Measurements from ENCODE around the gene SMTN.

DNA sequence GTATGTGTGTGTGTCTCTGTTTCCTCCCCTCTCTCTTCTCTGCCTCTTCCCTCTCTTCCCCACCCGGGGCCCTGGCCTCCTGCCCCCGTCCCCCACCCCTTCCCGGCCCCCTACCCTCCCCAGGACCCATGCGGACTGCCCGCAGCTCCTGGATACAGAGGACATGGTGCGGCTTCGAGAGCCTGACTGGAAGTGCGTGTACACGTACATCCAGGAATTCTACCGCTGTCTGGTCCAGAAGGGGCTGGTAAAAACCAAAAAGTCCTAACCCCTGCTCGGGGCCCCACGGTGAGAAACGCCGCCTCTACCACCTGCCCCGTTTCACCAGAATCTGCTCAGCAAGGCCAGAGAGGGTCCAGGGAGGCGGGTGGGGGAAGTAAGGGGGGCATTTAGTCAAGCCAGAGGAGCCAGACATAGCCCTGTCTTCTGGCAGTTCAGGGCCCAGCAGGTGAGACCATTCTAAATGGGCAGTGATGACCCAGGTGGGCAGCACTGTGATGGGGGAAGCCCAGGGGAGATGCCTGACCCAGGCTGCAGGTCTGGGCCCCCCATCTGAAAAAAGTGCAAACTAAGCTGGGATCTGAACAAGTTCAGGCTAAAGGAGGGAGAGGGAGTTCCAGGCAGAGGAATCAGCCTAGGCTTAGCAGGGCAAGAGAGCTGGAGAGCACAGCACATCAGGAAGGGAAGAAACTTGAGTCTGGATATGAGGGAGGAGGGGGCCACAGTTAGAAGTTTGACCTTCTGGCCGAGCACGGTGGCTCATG, 19.8 kb downstream of the SMTN start:
- TF ChIP-seq EZH2phosphoT487 (IDR thresholded peaks at IDR 0.05; ENCODE audit: borderline replicate concordance, low read length) (no peak), EZH2 (IDR thresholded peaks at IDR 0.05; ENCODE audit: low read length, unreplicated experiment) (no peak)

Data from PC-3 (cell line).